ENCODE results near the gene CD151.

The CD151 gene

DNA sequence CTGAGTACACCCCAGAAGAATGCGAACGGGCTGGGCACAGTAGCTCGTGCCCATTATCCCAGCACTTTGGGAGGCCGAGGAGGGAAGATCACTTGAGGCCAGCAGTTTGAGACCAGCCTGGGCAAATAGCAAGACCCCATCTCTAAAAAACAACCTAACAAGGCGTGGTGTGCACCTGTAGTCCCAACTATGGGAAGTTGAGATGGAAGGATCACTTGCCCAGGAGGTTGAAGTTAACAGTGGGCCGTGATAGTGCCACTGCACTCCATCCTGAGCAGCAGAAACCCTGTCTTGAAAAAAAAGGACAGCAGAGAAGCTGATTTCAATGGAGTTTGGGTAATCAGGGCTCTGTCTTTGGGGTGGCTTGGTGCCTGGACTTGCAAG is 19.7 kb upstream of the CD151 start:
- DNase-seq (ENCODE audit: low read depth in 2 of 2, low spot score in 1 of 2) = no peak

- DNase-seq (ENCODE audit: low read depth in 2 of 2, low spot score in 1 of 2) = no peak
Measured at GRCh38 chr11:813456-814096, 19.2 kb upstream of the CD151 start.

GRCh38 chr11:815675-816432 is 16.9 kb upstream of the CD151 start:
- DNase-seq (ENCODE audit: low read depth in 2 of 2, low spot score in 1 of 2) = no peak

GRCh38 chr11:816433-816779 is 16.3 kb upstream of the CD151 start:
- no peak for DNase-seq (ENCODE audit: low read depth in 2 of 2, low spot score in 1 of 2)

DNA sequence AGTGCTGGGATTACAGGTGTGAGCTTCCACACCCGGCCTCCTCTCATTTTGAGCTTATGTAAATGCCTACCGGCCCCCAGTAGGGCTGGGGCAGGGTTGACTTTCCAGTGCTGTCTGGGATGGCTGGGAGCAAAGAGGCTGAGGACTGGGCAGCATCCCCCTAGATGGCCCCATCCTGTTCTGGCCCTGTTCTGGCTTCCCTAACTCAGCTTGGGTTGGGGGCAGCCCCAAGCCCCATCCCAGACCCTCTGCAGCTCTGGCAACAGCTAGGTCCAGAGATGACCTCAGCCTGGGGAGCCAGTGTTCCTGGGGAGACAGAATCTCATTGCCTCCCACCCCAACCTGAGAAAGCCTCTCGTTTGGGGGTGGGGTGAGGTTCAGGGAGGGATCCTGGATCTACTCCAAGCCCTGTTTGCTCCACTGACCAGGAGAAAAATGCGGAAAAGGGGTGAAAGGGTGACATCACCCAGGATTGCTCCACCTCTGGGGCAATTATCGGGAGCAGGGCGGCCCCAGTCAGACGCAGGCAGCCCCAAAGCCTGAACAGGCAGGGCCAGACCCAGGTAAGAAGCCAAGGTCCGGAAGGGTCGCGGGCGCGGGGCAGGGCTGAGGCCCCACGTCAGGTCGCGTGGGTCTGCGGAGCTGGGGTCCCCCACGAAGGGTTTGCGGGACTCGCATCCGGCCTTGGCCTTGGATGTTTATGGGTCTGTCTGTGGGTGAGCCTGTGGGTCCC is 14.2 kb upstream of the CD151 start, which contains the start of gene PNPLA2:
PNPLA2 (plus strand) TSS at position 519 of the 733 bp plus-strand sequence. CDS start 805 bp downstream, outside the sequence.
- DNase-seq (ENCODE audit: low read depth in 2 of 2, low spot score in 1 of 2) = no peak

- DNase-seq (ENCODE audit: low read depth in 2 of 2, low spot score in 1 of 2) = peak; percentile 82 to 87
Measured at GRCh38 chr11:819129-819931, 13.4 kb upstream of the CD151 start.

- DNase-seq (ENCODE audit: low read depth in 2 of 2, low spot score in 1 of 2) = peak; percentile 78 to 84
Measured at GRCh38 chr11:819943-820649, 12.7 kb upstream of the CD151 start.

- no peak for DNase-seq (ENCODE audit: low read depth in 2 of 2, low spot score in 1 of 2)
Measured at GRCh38 chr11:820655-821511, 11.9 kb upstream of the CD151 start.

DNA sequence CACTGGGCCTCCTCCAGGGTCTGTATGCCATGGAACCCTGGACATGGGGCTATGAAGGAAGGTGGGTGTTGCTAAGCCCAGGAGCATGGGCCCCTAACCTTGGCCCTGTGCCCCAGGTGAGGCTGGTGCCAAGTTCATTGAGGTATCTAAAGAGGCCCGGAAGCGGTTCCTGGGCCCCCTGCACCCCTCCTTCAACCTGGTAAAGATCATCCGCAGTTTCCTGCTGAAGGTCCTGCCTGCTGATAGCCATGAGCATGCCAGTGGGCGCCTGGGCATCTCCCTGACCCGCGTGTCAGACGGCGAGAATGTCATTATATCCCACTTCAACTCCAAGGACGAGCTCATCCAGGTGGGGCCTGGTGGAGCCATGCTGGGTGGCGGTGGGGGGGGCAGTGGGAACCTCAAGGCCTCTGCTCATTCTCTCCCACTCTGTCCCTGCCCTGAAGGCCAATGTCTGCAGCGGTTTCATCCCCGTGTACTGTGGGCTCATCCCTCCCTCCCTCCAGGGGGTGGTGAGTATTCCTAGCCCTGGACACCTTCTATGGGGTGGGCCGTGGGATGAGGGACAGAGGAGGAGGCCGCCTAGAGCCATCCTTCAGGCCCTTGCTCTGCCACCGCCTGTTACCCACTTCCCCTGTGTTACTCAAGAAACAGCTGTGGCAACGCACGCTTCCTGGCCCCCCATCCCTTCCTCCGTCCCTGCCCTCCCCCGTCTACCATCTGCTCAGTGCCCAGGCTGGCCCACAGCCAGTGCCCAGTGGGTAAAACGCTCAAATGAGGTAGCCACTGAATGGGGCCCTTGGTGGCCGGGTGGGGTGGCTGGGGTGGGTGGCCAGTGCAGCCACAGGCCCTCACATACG is 11.0 kb upstream of the CD151 start:
- DNase-seq (ENCODE audit: low read depth in 2 of 2, low spot score in 1 of 2) = no peak

DNA sequence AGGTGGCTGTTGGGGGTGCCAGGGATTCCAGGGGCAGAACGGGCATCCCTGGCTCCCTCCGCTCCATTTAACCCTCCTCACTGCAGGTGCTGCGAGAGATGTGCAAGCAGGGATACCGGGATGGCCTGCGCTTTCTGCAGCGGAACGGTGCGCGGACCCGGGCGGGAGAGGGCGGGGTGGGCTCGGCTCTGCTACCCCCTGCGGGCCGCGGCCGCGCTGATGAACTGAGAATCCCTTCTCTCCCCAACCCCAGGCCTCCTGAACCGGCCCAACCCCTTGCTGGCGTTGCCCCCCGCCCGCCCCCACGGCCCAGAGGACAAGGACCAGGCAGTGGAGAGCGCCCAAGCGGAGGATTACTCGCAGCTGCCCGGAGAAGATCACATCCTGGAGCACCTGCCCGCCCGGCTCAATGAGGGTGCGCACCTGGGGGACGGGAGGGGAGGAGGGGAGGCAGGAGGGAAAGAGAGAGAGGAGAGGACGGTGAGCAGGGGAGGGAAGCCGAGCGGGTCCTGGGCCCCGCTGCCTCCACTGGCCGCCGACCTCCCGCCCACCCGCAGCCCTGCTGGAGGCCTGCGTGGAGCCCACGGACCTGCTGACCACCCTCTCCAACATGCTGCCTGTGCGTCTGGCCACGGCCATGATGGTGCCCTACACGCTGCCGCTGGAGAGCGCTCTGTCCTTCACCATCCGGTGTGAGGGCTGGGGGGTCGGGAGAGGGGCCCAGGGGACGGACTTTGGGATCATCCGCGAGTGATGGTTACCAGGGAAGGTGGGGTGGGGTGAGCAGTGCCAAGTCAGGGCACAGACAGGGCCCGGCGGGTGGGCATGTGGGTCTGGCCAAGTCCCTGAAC is 9.1 kb upstream of the CD151 start:
- no peak for DNase-seq (ENCODE audit: low read depth in 2 of 2, low spot score in 1 of 2)

DNA sequence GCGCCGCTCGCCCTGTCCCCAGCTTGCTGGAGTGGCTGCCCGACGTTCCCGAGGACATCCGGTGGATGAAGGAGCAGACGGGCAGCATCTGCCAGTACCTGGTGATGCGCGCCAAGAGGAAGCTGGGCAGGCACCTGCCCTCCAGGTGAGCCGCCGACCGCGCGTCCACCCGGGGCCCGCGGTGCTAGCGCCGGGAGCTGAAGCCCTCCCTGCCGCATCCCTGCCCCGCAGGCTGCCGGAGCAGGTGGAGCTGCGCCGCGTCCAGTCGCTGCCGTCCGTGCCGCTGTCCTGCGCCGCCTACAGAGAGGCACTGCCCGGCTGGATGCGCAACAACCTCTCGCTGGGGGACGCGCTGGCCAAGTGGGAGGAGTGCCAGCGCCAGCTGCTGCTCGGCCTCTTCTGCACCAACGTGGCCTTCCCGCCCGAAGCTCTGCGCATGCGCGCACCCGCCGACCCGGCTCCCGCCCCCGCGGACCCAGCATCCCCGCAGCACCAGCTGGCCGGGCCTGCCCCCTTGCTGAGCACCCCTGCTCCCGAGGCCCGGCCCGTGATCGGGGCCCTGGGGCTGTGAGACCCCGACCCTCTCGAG is 8.4 kb upstream of the CD151 start:
- no peak for DNase-seq (ENCODE audit: low read depth in 2 of 2, low spot score in 1 of 2)

GRCh38 chr11:824942-825341 is 7.8 kb upstream of the CD151 start:
- DNase-seq (ENCODE audit: low read depth in 2 of 2, low spot score in 1 of 2) = no peak

- no peak for DNase-seq (ENCODE audit: low read depth in 2 of 2, low spot score in 1 of 2)
Measured at GRCh38 chr11:825366-826226, 7.2 kb upstream of the CD151 start.

- DNase-seq (ENCODE audit: low read depth in 2 of 2, low spot score in 1 of 2) = no peak
Measured at GRCh38 chr11:826227-826621, 6.5 kb upstream of the CD151 start.

DNA sequence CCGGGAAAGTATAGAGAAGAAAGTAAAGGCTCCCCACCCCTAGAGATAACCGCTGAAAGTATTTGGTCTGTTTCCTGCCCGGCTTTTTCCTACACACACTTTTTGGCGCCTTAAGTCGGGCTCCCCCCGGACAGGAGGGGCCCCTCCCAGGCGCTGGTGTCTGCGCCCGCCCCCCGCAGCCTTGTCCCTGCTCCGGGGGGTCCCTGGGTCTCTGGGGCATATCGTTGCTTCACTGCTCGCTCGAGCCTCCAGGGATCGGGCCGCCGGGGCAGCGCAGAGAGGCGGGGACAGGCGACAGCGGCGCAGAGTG is 6.0 kb upstream of the CD151 start:
- DNase-seq (ENCODE audit: low read depth in 2 of 2, low spot score in 1 of 2) = no peak

DNA sequence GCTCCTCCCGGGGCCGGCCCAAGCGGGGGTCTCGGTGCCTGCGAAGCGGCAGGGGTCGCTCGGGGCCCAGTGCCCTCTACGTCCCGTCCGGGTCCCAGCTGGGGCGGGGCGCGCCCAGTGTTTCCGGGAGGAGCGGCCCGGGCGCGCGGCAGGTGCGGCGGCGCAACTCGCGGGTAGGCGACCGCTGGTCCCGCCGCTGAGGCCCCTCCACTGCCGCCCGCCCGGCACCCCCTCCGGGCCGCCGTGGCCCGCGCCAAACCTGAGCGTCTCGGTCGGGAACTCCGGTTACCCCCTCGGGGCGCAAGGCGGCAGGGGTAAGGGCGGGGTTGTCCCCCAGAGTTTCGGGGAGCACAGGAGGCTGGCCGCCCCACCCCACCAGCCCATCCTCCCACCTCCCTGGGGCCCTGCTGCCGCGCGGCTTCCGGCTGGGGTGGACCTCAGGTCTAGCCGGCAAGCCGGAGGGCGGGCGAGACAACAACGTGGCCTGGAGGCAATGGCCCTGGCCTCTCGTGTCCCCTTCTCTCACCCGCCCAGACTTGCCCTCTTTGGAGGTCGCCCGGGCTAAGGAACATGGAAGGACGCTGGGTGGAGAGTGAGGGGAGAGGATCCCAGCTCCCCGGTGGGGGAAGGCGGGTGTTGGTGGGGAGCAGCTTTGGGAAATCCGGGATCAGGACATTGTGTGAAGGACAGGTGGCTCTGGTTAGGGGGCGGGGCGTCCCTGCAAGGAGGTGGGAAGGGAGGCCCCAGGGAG is 5.4 kb upstream of the CD151 start:
- no peak for DNase-seq (ENCODE audit: low read depth in 2 of 2, low spot score in 1 of 2)
